OCI-LY1 (cell line): ENCODE results near the gene GPR155.

ENCODE experiments used
- H2AFZ ChIP-seq: fragments of 200-600 bp; sonication (generic), shearing (Covaris generic); 2 replicates; pipeline ENCODE4 v1.6.0; 2014; ENCODE audit warnings: antibody characterized with exemption, mild to moderate bottlenecking, low read length
- H3F3A ChIP-seq: fragments of 200-600 bp; sonication (generic), shearing (Covaris generic); 2 replicates; pipeline ENCODE4 v1.6.0; 2014; ENCODE audit warnings: mild to moderate bottlenecking, antibody characterized with exemption, low read length, moderate library complexity; ENCODE audit not compliant: insufficient read depth
- H3K27ac ChIP-seq: fragments of 200-600 bp; sonication (generic); 2 replicates; pipeline ENCODE4 v1.5.1; 2014; ENCODE audit warnings: low read length, mixed run types, mild to moderate bottlenecking, low read depth; ENCODE audit not compliant: poor library complexity, severe bottlenecking
- H3K27me3 ChIP-seq: fragments of 200-600 bp; sonication (generic); 2 replicates; pipeline ENCODE4 v1.6.0; 2014; ENCODE audit warnings: antibody characterized with exemption, mild to moderate bottlenecking, low read length, moderate library complexity; ENCODE audit not compliant: insufficient read depth
- H3K36me3 ChIP-seq: fragments of 200-600 bp; sonication (generic); 2 replicates; pipeline ENCODE4 v1.6.1; 2014; ENCODE audit warnings: mild to moderate bottlenecking, antibody characterized with exemption, low read length, moderate library complexity, mixed read lengths; ENCODE audit not compliant: insufficient read depth
- H3K4me1 ChIP-seq: fragments of 200-600 bp; sonication (generic); 2 replicates; pipeline ENCODE4 v1.5.1; 2014; ENCODE audit warnings: mild to moderate bottlenecking, low read length, moderate library complexity; ENCODE audit not compliant: insufficient read depth, severe bottlenecking
- H3K4me2 ChIP-seq: fragments of 200-600 bp; sonication (generic), shearing (Covaris generic); 2 replicates; pipeline ENCODE4 v1.6.1; 2014; ENCODE audit warnings: low read length
- H3K4me3 ChIP-seq: fragments of 200-600 bp; sonication (generic); 2 replicates; pipeline ENCODE4 v1.5.1; 2014; ENCODE audit warnings: low read length, low read depth, mild to moderate bottlenecking, mixed read lengths; ENCODE audit not compliant: poor library complexity, severe bottlenecking
- H3K79me2 ChIP-seq: fragments of 200-600 bp; shearing (Covaris generic); 2 replicates; pipeline ENCODE4 v1.6.1; 2016; ENCODE audit warnings: mixed run types, low read length, mixed read lengths; ENCODE audit not compliant: insufficient read depth
- H3K9ac ChIP-seq: fragments of 200-600 bp; sonication (generic), shearing (Covaris generic); 2 replicates; pipeline ENCODE4 v1.6.1; 2014; ENCODE audit warnings: mild to moderate bottlenecking, low read length, mixed read lengths
- H3K9me2 ChIP-seq: fragments of 200-600 bp; sonication (generic), shearing (Covaris generic); 2 replicates; pipeline ENCODE4 v1.6.1; 2014; ENCODE audit warnings: low read depth, mild to moderate bottlenecking, low read length, mixed read lengths
- H3K9me3 ChIP-seq: fragments of 200-600 bp; shearing (Covaris generic); 2 replicates; pipeline ENCODE4 v1.6.1; 2014; ENCODE audit warnings: low read length, mixed read lengths
- H4K20me1 ChIP-seq: fragments of 200-600 bp; sonication (generic), shearing (Covaris generic); 2 replicates; pipeline ENCODE4 v1.6.0; 2016; ENCODE audit warnings: mild to moderate bottlenecking, low read length; ENCODE audit not compliant: insufficient read depth
- EZH2 ChIP-seq: fragments of 200-600 bp; sonication (generic), shearing (Covaris generic); IDR thresholded peaks from 2 replicates; pipeline ENCODE4 v1.8.0; 2017; ENCODE audit warnings: borderline replicate concordance, mixed run types, mild to moderate bottlenecking, antibody characterized with exemption, low read length, moderate library complexity, mixed read lengths
- TF ChIP-seq, protein P1 (sequence below): fragments of 200-600 bp; sonication (generic), shearing (Covaris generic); IDR thresholded peaks from 2 replicates; pipeline ENCODE4 v1.5.1; 2017; ENCODE audit warnings: mild to moderate bottlenecking, antibody characterized with exemption, low read length, moderate library complexity, mixed read lengths

GPR155 gene, protein sequence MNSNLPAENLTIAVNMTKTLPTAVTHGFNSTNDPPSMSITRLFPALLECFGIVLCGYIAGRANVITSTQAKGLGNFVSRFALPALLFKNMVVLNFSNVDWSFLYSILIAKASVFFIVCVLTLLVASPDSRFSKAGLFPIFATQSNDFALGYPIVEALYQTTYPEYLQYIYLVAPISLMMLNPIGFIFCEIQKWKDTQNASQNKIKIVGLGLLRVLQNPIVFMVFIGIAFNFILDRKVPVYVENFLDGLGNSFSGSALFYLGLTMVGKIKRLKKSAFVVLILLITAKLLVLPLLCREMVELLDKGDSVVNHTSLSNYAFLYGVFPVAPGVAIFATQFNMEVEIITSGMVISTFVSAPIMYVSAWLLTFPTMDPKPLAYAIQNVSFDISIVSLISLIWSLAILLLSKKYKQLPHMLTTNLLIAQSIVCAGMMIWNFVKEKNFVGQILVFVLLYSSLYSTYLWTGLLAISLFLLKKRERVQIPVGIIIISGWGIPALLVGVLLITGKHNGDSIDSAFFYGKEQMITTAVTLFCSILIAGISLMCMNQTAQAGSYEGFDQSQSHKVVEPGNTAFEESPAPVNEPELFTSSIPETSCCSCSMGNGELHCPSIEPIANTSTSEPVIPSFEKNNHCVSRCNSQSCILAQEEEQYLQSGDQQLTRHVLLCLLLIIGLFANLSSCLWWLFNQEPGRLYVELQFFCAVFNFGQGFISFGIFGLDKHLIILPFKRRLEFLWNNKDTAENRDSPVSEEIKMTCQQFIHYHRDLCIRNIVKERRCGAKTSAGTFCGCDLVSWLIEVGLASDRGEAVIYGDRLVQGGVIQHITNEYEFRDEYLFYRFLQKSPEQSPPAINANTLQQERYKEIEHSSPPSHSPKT

DNA sequence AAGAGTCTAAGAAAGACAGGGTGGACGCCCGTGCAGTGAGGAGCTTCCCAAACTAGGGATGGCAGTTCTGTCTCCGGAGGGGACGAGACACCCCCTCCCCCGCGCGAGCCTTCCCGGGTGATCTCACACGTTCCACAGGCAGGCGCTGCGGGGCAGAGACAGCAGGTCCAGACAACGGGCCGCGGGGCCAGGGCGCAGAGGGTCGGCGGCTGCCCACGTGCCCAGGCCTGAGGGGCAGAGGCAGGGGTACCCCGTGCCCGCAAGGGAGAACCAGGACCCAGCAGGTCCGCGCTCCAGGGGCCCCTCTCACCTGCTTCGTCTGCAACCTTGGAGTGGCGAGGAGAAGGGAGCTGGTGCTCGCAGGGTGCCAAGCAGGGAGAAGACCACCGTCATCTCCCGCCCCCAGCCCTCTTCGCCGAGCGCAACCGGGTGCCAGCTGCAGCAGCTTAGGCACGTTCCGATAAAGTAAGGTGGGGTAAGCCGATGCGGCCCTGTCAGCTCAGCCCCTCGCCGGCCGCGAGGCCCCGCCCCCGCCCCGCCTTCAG lies at the start of gene GPR155:
TSS of gene GPR155 (minus strand) at position 467 of the 545 bp plus-strand sequence. CDS start 5,073 bp downstream, outside the sequence.
- Histone ChIP-seq H3K36me3 (peaks cover 11% of the 10 kb centered on the region; the same call in 1 of the 2 replicates), H4K20me1 (no peaks in the 10 kb centered on the region), H3K4me1 (peaks cover 41% of the 10 kb centered on the region), H3K9ac (peak within 1 kb of the TSS; percentile 84), H3K79me2 (peaks cover 11% of the 10 kb centered on the region), H3F3A (peaks cover 7% of the 10 kb centered on the region), H3K27ac (peak within 1 kb of the TSS; percentile 65), H2AFZ (peak within 1 kb of the TSS; percentile 67; the same call in 1 of the 2 replicates), H3K27me3 (no peaks in the 10 kb centered on the region), H3K4me2 (peak within 1 kb of the TSS; percentile 94), H3K9me2 (no peaks in the 10 kb centered on the region), H3K4me3 (peak within 1 kb of the TSS; percentile 97), H3K9me3 (no peaks in the 10 kb centered on the region)
- TF ChIP-seq, protein P1, sequence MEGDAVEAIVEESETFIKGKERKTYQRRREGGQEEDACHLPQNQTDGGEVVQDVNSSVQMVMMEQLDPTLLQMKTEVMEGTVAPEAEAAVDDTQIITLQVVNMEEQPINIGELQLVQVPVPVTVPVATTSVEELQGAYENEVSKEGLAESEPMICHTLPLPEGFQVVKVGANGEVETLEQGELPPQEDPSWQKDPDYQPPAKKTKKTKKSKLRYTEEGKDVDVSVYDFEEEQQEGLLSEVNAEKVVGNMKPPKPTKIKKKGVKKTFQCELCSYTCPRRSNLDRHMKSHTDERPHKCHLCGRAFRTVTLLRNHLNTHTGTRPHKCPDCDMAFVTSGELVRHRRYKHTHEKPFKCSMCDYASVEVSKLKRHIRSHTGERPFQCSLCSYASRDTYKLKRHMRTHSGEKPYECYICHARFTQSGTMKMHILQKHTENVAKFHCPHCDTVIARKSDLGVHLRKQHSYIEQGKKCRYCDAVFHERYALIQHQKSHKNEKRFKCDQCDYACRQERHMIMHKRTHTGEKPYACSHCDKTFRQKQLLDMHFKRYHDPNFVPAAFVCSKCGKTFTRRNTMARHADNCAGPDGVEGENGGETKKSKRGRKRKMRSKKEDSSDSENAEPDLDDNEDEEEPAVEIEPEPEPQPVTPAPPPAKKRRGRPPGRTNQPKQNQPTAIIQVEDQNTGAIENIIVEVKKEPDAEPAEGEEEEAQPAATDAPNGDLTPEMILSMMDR, result no peak
- no peak for TF ChIP-seq EZH2

DNA sequence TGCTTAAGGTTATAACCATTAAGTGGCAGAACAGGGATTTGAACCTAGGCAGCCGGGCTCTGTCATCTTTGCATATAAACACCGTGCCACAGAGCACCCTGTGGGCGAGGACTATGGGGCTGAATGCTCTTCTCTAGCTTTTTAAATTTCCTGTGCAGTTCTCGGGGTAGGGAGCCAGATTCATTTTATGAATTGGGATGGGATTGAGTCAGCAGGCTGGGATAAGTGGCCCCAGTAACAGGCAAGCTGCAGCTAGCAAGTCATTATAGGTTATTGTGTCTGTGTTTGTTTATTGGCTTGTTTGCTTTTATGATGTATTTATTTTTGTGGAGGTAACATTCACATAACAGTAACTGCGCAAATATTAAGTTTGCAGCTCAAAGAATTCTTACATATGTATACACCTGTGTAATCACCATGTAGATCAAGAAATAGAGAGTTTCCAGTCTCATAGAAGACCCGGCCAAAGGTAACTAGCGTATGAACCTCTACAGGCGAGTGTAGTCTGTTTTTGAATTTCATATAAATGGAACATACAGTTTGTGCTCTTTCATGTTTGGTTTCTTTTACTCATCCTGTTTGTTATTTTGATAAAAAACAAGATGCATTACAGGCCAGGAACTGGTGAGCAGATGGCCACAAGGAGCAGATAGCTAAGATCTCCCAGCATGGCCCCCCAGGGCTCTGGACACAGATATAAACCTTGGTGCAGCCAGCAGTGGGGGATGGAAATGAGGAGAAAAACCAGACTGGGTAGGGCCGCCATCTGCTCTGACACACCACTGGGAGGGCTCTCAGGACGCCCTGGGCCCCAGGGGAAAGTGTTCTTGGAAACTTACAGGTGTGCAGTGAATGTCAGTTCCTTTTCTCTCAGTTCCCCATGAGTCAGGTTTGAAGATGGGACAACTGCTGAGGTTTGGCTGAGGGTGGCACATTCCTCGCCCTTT lies 49.2 kb upstream of the GPR155 start:
- H3K79me2 ChIP-seq, result no peaks in the 10 kb centered on the region
- TF ChIP-seq, protein P1, result no peak
- TF ChIP-seq EZH2, result no peak
- H3K9ac ChIP-seq, result no peak overlapping the region
- no peaks in the 10 kb centered on the region for H3K27me3 ChIP-seq
- H3F3A ChIP-seq, result no peaks in the 10 kb centered on the region
- no peaks in the 10 kb centered on the region for H3K36me3 ChIP-seq
- no peaks in the 10 kb centered on the region for H4K20me1 ChIP-seq
- H3K4me3 ChIP-seq, result no peak overlapping the region
- no peaks in the 10 kb centered on the region for H3K9me2 ChIP-seq
- H3K4me2 ChIP-seq, result peak overlapping the region; percentile 22
- H3K27ac ChIP-seq, result peak overlapping the region; percentile 56
- H3K9me3 ChIP-seq, result no peaks in the 10 kb centered on the region
- no peak overlapping the region for H2AFZ ChIP-seq
- H3K4me1 ChIP-seq, result peaks cover 29% of the 10 kb centered on the region

DNA sequence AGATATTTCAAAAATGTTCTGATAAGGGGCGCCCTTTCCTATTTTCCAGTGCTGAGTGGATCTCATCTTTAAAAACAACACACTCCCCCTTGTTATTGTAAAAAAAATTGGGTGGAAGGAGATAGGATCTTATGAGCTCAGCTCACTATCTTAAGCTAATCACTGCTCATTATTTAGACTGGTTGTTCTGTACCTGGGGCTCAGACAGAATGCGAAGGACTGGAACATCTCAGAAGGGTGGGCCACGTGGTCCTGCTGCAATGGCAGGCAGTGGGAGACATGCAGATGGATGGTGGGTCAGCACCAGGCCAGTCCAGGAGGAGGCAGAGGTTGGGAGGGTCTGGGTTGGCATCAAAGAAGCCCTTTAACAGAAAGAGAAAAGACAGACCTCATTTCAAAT lies 48.3 kb upstream of the GPR155 start:
- Histone ChIP-seq H3F3A (no peaks in the 10 kb centered on the region), H3K79me2 (no peaks in the 10 kb centered on the region), H3K4me1 (peaks cover 35% of the 10 kb centered on the region), H2AFZ (no peak overlapping the region), H3K4me3 (no peak overlapping the region), H3K9me2 (no peaks in the 10 kb centered on the region), H3K27me3 (no peaks in the 10 kb centered on the region), H3K9me3 (no peaks in the 10 kb centered on the region), H3K4me2 (no peak overlapping the region; the same call in 1 of the 2 replicates), H3K36me3 (no peaks in the 10 kb centered on the region), H4K20me1 (no peaks in the 10 kb centered on the region), H3K27ac (peak overlapping the region; percentile 56), H3K9ac (no peak overlapping the region)
- TF ChIP-seq, protein P1, result no peak
- no peak for TF ChIP-seq EZH2
